Stimulated activated CD8-positive, alpha-beta memory T cell treated with anti-CD3 and anti-CD28 coated beads, Interleukin-15, amount 100 ng/mL, for 4 hours (primary cell): Measurements from ENCODE around the gene CLSTN2.

Source experiments
- DNase-seq, 2 donors: peaks; one replicate each; pipeline ENCODE4 v3.0.0-alpha.2; 2020; ENCODE audit warnings: low read depth in 2 of 2

CLSTN2 gene

DNA sequence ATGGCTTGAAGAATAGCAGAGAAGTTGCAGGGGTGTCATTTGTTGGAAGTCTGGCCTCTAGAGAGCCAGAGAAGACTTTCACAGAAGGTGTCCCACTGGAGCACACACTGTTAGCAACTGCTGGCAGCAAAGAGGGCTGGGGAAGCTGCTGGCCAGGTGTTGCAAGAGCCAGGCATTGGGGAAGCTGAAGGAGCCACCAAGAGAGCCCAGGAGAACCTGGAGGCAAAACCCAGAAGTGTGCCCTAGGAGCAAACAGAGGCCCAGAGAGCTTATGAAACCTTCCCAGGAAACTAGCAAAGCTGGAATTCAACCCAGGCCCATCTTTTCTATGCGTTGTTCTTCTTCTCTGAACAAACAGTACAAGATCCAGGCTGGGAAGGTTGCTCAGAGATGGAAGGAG lies 610.2 kb downstream of the CLSTN2 start:
- no peak for DNase-seq

DNA sequence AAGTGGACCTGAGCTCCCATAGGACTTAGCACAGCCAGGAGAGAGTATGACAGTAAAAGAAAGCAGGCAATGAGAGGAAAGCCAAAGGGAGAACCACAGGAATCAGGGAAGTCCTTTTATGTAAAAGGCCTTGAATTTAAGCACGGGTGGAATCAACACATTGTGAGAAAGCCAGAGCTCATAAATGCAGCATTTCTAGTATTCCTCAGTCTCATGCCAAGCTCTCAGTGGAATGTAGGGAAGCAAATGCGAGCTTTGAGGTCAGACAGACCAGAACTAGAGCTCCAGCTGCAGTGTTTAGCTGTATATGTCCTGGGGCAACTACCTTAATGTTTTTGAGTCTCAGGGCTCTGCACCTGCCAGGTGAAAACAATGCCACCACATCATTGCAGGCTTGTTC lies 610.8 kb downstream of the CLSTN2 start:
- no peak for DNase-seq

DNA sequence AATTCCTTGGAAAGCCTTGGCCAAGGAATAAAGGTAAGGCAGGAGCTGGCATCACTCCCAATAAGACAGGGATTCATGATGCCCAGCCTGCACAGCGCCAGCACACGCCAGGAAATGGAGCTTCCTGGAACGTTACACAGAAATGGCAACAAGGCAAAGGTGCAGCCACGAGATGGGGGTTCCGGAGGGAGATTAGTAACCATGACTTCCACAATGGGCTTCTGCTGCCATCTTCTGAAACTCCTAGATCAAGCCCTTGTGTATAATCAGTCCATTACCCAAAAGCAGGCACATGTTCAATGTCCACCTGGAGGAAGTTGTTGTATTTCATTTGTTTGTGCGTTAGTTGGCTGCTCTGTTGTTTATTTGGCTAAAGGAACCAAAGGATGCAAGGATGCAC lies 611.7 kb downstream of the CLSTN2 start:
- DNase-seq, result no peak

DNA sequence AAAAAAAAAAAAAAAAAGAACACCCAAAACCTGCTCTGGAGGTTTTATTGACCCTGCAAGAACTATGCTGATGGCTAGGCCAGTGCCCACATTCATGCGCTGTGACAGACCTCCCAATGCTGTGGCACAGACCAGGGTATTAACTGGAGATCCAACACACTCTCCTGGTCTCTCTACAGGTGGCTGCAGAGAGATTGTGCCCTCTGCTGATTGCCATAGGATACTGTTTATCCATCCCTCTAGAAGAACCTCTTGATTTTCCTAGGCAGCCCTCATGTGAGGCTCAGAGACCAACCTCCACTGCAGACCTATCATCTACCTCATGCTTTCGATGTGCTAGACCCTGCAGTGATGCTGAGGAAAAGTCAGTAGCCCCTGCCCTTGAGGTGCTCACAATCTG lies 617.4 kb downstream of the CLSTN2 start:
- DNase-seq, result no peak

DNA sequence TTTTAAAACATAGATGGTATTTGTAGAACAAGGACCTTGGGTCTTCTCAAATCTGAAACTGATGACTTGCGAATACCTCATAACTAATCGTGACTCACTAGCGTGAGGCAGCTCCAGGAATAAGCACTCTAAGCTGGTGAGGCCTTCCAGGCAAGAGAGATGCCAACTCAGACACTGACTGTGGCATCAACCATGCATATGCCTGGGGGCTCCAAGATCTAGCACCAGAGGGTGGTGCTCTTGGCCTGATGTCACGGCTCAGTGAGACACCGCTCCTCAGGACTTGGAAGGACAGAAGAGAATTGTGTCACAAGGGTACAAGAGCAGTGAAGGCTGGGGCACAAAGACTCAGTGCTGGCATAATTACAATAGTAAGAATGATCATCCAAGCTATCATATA lies 617.9 kb downstream of the CLSTN2 start:
- DNase-seq, result no peak

DNA sequence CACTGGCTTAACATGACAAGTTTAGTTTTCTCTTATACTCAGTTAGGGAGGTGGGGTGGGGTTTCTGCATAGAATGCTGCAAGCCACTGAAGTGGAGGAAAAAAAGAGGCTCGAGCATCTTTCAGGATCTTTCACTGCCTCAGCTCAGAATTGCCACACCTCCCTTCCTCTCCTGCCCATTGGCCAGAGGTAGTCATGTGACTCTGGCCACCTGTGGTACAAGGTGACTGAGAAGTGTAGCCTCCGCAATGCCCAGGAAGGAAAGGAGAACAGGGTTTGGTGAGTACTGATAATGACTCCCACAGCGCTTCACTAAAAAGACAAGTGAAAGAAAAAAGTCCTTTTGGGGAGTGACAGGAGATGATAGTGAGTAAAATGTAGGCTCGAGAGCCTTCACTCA lies 618.6 kb downstream of the CLSTN2 start:
- no peak for DNase-seq

DNA sequence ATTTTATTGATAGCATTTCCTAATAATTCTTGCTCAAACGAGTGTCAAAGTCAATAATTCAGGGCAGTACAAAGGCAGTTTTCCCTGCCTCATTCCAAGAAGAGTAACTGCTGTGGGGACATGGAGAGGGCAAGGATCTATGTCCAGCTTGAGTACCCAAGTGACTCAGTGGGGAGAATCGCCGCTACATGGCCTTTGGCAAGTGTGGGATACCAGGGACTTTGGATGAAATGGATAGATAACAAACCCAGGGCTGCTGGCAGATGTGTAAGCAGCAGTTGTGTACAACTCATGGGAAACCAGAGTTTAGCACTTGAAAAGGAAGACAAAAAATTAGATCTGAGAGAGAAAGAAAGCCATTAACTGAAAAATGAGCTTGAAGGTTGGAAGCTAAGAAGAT lies 620.7 kb downstream of the CLSTN2 start:
- no peak for DNase-seq

DNA sequence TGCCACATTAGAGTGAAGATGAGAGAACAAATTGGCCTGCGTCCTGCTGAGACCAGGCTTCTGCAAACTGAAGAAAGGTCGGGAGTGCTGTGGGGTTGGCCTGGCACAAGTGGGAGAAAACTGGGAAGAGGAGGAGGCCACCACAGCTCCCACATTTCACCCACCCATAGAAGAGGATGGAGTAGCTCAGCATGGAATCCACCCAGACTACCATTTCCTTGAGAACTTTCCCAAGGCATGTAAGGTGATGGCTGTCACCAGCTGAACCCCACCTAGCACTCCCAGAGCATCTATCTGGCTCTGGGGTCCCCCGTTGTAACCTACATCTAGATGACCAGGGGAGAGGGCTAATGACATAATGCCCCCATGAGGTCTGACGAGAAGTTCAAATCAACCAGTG lies 622.5 kb downstream of the CLSTN2 start:
- no peak for DNase-seq

DNA sequence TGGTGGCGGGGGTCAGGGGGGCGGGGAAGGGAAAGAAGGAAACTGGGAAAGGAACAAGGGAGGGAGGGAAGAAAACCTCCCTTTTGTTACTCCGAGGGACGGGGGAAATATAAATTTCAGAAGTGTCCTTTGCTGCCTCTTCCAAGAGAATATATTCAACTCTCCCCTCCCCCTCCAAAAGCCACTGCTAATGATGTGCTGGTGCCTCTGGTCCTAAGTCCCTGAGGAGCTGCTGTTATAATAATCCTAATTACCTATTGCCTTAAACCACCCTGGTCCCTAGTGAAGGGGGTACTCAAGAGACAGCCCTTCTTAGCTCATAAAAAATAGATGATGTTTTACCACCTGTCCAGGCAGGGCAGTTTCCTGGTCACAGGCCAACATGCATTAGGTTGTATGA lies 624.6 kb downstream of the CLSTN2 start:
- no peak for DNase-seq

DNA sequence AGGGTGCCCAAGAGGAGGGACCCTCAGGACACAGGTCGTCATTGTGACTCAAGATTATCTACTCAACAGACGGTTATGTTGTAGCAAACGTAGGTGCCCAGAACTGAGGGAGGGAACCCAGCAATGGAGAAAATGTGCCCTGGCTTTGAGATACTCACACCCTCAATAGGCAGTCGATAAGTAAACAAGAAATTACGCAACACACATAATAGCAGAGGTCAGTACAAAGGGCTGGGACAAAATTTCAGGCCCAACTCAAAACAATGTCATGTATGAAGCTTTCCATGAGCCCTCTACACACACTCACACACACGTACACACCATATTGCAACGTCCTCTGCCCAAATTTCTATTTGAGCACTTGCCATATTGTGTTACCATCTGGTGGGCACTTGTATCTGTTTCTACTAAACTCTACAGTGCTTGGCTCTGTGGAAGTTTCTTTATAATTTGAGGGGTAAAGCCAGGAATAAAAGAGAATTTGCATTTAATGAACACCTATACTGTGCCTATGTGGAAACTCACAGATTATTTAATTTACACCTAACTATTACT lies 628.3 kb downstream of the CLSTN2 start:
- no peak for DNase-seq

DNA sequence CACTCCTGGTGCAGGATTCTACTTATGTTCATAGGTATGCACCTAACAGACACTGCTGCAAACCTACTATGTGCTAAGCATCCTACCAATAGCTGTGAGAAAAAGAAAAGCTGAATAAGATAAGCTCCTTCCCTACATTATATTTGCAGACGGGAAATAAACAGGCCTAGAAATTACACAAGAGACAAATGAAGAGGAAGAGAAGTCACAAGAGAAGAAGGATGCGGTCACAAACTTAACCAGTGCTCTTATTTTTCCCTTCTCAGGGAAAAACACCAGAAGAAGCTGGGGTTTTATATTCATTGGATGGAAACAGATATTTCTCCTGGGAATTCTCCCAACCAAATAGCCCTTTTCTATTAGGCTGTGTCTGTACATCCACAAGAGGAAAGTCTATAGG lies 633.1 kb downstream of the CLSTN2 start:
- no peak for DNase-seq

DNA sequence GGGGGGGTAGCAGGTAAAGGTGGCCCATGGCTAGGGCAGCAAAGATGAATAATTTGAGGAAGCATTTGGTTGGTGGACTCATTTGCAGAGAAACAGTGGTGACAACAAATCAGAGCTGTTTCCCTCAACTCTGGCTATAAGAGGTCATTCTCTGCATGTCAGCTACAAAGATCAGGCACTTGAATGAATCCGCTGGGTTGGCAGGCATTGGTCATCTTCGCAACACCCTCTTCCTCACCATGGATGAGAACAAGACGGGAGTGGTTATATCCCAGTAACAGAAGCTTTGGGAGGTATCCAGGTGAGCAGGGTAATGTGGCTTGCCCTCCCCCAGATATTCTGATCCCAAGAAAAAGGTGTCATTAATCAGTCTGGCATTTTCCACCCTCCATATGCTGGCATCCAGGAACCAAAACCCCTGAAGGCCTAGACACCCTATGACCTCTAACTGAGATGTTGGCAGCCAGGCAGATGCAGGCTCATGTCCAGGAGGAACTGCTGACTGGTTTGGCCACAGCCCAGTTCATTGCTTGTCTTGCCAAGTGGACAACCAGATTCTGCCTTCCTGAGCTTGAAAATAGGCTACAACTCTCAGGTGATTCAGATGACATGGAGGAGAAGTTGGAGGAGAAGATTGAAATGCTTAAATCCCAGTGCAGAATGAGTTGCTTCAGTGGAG lies 634.0 kb downstream of the CLSTN2 start:
- no peak for DNase-seq

DNA sequence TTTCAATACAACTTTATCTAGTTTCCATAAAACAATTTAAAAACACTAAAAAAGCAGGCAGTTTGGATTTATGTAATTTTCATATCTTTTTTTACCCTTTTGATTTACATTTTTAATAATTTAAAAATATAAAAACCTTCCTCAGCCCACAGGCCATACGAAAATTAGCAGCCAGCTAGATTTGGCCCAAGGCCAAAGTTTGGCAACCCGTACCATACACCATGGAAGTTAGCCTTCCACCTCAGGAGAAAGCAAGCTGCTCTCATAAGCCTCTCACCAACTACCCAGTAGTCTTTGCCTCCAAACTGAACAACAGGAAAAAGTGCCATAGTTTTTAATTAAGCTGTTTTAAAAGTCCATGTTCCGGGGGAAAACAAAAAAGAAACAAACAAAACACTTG lies 635.6 kb downstream of the CLSTN2 start:
- DNase-seq, result no peak

DNA sequence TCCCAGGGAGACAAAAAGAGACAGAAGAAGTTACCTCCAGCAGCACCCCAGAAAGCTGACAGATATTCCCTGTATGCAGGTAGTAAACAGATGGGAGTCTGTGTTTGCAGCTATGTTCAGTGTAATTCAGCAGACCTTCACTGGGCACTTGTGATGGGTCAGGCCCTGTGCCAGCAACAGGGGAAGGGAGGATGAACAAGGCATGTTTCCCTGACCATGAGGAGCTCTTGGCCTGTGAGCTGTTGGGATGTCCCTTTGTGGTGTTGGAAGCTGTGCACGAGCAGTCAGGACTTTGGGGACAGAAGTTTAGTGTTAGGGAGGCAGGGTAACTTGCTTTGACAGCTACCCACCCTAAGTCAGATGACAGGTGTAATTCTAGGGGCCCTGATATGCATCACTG lies 636.9 kb downstream of the CLSTN2 start:
- no peak for DNase-seq

DNA sequence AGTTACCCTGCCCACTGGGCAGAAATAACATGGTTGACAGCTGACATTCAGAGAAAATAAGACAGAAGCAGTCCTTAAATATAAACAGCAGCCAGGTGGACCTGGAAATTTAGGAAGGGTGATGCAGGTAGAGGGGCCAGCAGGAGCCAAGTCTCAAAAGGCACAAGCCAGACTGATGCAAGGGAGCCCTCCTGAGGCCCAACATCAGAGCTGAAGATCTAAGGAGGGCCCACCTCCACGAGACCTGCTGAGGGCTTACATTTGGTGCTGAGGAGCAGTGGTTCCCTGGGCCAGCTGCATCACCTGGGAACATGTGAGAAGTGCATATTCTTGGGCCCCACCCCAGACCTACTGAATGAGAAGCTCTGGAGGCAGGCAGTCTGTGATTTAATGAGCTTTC lies 637.3 kb downstream of the CLSTN2 start:
- DNase-seq, result no peak

DNA sequence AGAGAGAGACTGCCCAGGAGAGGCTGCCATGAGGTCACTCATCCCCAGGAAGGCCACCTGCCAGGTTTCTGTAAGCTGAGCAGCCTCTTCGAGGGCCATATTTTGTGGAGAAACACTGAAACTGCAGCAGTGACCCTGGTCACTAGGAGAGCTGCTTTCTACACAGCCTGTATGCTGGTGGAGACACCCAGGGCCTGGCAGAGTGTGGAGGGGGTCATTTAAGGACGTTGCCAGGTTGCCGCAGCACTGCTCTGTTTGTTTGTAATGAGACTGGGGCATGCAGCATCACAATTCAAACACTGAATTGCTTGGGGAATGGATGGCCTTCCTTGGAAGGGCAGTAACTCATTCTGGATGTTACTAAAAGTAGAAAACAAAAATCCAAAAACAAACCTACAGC lies 638.0 kb downstream of the CLSTN2 start:
- DNase-seq, result no peak

DNA sequence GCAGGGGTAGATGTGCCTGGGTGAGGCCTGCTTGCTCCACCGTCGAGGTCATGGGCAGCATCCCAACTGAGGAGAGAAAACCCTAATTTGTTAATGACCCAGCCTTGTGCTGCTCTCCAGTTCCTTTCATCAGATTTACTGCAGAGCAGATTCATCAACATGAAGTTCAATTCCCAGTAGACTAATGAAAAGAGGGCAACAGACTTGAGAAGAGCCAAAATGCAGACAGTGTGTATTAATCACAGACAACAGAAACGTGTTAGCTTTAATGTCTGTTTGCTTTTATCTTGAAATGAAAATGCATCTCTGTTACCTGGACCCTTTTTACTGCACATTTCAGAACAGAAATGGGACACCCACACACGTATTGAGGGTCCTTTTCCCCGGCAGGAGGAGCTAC lies 639.4 kb downstream of the CLSTN2 start:
- DNase-seq, result no peak

DNA sequence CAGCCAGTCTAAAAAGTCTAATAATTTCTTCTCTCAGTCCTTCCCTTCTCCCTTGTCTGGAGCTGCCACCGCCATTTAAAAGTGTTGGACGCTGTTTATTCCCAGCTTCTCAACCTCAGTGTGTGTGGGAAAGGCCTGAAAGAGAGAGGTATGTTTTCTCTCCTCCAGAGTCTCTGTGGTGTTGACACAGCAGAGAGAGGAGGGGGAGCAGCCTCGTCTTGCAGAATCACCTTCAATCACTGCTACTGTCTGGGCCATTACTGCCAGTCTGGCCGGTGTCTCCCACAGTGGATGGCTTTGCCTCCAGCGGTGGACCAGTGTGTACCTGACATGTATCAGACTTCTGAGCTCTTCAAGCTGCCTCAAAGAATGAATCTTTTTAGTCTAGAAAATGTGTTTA lies 641.5 kb downstream of the CLSTN2 start:
- no peak for DNase-seq

DNA sequence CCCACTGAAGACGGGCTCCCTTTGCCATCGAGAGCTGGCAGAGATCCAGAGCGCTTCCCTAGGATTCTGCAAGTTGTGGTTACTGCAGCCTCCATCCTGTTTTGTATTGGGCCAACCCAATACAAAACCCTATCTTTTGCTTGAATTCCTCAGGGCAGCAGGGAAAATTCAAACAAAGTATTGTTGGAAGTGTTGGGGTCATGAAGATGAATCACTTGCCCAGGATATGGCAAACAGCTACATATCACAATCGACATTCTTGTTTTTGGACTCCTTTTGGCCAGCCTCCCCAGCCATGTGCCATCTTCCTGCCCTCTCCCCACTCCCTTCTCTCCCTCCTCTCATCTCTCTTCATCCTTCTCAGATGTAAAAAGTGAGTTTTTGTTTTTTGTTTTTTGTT lies 642.9 kb downstream of the CLSTN2 start:
- no peak for DNase-seq

DNA sequence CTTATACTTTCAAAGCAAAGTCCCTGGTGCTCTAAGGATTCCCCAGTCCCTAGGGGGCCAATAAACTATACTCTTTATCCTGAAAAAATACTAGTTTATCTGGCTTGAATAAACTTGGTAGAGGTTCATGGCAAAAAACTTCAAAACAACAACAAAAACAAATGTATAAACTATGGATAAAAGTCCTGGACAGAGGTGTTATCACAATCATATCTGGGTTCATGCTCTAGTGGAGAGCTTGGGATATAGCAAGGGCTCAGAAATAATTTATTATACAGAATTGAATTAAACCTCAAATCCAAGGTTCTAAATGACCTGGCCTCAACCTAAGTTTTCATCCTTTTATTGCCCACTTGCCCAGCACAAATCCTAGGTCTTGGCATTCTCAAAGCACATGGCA lies 644.3 kb downstream of the CLSTN2 start:
- no peak for DNase-seq

DNA sequence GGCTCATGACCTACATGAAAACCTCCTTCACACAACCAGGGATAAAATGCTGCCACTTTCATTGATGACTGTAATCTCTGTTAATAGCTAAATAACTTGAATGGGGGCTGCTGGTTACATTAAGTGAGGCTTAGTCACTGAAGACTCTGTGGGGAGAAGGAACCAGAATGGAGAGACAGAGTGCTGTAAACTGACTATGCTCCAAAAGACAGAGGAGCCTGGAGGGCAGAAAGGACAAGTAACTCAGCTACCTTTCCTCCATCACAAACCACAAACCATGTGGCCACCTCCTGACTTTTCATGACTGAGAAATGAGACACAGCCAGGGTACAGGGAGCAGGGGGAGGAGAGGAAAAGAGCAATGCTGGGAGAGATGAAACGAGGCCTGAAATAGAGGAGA lies 645.8 kb downstream of the CLSTN2 start:
- DNase-seq, result no peak

DNA sequence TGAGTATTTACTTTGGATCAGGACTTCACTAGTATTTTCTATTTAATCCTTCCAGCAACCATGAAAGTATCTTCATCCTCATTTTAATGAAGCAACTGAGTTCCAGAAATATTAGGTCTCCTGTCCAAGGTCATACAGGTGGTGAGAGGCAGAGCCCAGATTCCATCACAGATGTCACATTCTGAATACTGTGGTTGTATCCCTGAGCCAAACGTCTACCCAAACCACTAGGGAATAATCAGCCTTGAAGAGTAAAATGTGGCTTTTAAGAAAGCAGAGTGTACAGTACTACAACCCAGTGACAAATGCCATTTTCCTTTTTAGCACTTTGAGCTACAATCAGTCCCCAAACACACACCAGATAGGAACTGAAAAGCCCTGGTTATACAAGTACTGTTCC lies 649.6 kb downstream of the CLSTN2 start:
- DNase-seq, result no peak

DNA sequence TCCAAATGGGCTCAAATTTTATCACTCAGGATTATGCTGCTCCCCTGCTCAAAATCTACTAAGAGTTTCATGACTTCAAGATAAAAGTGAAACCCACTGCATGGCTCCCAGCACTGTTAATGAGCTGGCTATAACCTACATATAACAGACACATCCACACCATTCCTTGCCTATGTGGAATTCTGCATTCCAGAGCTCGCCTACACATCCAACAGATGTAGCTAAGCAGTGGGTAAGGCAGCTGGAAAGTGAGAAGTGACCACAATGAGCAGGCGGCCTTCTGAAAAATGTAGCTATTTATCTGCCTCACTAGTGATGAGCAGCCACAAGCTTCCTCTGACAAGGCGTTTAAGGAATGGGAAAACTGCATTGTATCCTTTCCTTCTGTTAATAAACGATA lies 650.8 kb downstream of the CLSTN2 start:
- no peak for DNase-seq

DNA sequence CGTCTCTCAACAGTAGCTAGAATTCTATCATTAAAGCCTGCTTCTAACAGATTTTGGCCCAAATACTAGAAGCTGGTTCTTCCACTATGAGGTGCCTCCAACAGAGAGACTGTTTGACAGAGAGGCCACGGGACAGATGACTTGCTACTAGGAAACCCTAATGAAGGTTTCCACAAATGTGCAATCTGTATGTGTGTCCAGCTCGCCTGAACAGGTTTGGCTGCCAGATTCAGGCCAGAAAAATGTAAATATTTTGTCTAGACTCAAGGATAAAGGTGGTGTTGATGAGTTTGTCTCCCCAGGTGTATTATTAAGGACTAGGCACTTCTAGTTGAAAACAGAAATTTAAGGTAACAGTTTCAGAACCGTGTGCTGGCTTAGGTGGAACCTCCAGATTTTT lies 651.3 kb downstream of the CLSTN2 start:
- no peak for DNase-seq
